Psoas muscle (tissue), 8 donors: ENCODE measurements around the gene MAGIX. TPM values are rescaled to one million over a fixed set of nuclear protein-coding genes. Genes with fewer than 3 reads are reported as not detected.

Experiments
- ATAC-seq, 4 donors: fragments of 200-7000 bp; cut with Tn5 transposase; one replicate each; pipeline ENCODE4 v1.9.1; 2020; ENCODE audit warnings: moderate library complexity in 3 of 4, mild to moderate bottlenecking in 2 of 4
- DNase-seq, 2 donors: peaks; one replicate each; pipeline ENCODE4 v3.0.0-alpha.2; 2020
- H3K27ac ChIP-seq: fragments of 200-600 bp; one replicate; pipeline ENCODE4 v1.8.0; 2022
- H3K27me3 ChIP-seq, 3 donors: fragments of 200-600 bp in 1 of 3; one replicate each; pipeline versions ENCODE4 v1.6.1 to v1.8.0; 2013 to 2022; ENCODE audit warnings: low read length in 2 of 3, mild to moderate bottlenecking in 2 of 3, moderate library complexity in 1 of 3; ENCODE audit not compliant: insufficient read depth in 3 of 3
- H3K36me3 ChIP-seq, 2 donors: fragments of 200-600 bp in 1 of 2; one replicate each; pipeline versions ENCODE4 v1.6.1 to v1.8.0; 2013 to 2022; ENCODE audit warnings: low read depth in 1 of 2, mild to moderate bottlenecking in 1 of 2, moderate library complexity in 1 of 2; ENCODE audit not compliant: insufficient read depth in 1 of 2
- H3K4me1 ChIP-seq: fragments of 200-600 bp; one replicate; pipeline ENCODE4 v1.8.0; 2022
- H3K4me3 ChIP-seq: fragments of 200-600 bp; one replicate; pipeline ENCODE4 v1.8.0; 2022; ENCODE audit warnings: mild to moderate bottlenecking
- H3K9me3 ChIP-seq: fragments of 200-600 bp; one replicate; pipeline ENCODE4 v1.8.0; 2022
- CTCF ChIP-seq: fragments of 200-600 bp; IDR thresholded peaks from one replicate; pipeline ENCODE4 v1.8.0; 2022; ENCODE audit warnings: antibody characterized with exemption
- WGBS, 3 donors: extraction: QIAGEN DNeasy Blood & Tissue Kit; methylation state at CpG; one replicate each; pipeline versions ENCODE4 v1.1.6 to v1.1.7; 2013; 5-methylcytosine and 5-hydroxymethylcytosine counted together
- intact Hi-C, 2 donors: fragments of 100-400 bp; cut with DNase I; formaldehyde crosslinking; loops; one replicate each; pipeline versions ENCODE4 v1.11.0 to v1.14.2; 2022
- polyA plus RNA-seq, 3 donors: library from polyadenylated mRNA; stranded (reverse); fragments of 200-250 nt; gene quantifications; one replicate each; pipeline ENCODE4 v1.2.3, GENCODE V29; 2013
- total RNA-seq, 4 donors: library from RNA; stranded (reverse); fragmentation: NEBNext Ultra II Directional in 2 of 4; extraction: Animal tissue kit (Norgen Biotek cat#: 25700) in 2 of 4; gene quantifications; one replicate each; pipeline versions ENCODE4 v1.2.1 to v1.2.4, GENCODE V29; 2021 to 2023
- donor health status: healthy with polysubstance abuse.
- donor health status: DM: no; HTN: no; CAD: no; lungs with moderate emphysema.
- donor health status: Bipolar disorder and iron deficiency.
- donor health status: healthy.
- donor health status: DM: yes; HTN: yes; CAD: no.
- donor health status: DM: no; HTN: no; CAD: no.
- donor health status: DM: no; HTN: no; CAD: no.
- donor health status: DM: yes; HTN: yes; CAD: no.

Gene MAGIX
- total and polyA plus RNA-seq, 7 donors = 2.9 to 8.0 (median 3.7) TPM

DNA sequence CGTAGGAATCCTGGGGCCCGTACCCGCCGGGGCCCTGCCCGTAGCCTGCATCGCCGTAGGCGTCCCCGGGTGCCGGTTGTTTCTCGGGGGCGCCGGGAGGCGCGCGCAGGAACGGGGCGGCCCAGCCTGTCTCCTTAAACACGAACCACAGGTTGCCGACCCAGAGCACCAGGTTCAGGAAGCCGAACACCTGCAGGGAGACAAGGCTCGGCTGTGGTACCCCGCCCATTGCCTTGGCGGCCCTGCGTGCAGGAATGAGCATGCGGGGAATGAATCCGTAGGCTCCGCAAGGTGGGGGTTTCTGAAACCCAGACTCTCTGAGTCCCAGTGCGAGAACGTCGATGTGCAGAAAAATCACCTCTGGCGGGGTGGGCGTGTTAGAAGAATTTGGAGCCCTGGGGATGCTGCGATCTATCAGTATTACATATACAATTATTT is 29.0 kb downstream of the MAGIX start:
- Histone ChIP-seq H3K27ac (peak overlapping the region; percentile 85), H3K9me3 (peaks cover 4% of the 10 kb centered on the region), H3K4me3 (peak overlapping the region; percentile 81), H3K27me3 (no peaks in the 10 kb centered on the region), H3K36me3 (no peaks in the 10 kb centered on the region), H3K4me1 (no peaks in the 10 kb centered on the region)
- intact Hi-C loops = no loop called here
- DNase-seq (no peak), ATAC-seq (peak in 2 of 4 donors; percentile 2 to 16)
- WGBS, 3 donors = 1 to 36% (median 1%) methylated on average over 19 to 34 of the region's 34 CpGs
- TF ChIP-seq CTCF = no peak

DNA sequence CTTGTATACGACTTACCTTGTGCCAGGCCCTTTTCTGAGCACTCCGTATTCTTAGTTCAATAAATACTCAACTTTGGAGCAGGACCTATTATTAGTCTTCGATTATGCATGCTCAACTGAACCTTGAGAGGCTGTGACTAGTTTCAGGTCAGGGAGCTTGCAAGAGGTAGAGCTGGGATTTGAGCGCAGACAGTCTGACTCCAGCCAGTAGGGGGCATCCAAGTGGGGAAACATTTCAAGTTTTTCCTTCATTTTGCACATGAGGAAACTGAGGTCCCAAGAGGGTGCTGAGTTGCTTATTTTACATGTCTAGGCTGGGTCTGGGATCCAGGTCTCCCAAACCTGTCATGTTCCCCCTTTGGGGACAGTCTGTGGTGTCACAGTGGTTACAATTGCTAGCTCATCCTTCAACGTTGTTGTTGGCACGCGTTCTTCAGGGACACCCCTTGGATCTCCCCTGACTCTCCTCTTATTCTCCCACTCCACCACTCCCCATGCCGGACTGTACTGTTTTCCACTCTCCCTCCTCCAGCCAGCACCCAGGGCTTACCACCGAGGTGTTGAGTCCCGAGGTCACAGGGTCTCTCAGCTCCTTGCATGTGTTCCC is 30.3 kb downstream of the MAGIX start:
- ATAC-seq = no peak

GRCh38 chrX:49193542-49193964 is 31.0 kb downstream of the MAGIX start:
- Histone ChIP-seq H3K27ac (no peak overlapping the region), H3K9me3 (peaks cover 4% of the 10 kb centered on the region), H3K27me3 (peaks cover 0 to 7% (median 0%) of the 10 kb centered on the region in 3 donors), H3K4me1 (no peaks in the 10 kb centered on the region), H3K4me3 (no peak overlapping the region), H3K36me3 (no peaks in the 10 kb centered on the region)
- DNase-seq = no peak
- intact Hi-C loops = no loop called here
- no peak for ATAC-seq
- 70 to 79% (median 75%) methylated on average over 1 to 2 of the region's 2 CpGs for WGBS, 3 donors
- no peak for TF ChIP-seq CTCF

More for the DNA sequence above, 30.3 kb downstream of the MAGIX start:
- no peaks in the 10 kb centered on the region for H3K27me3 ChIP-seq
- H3K4me3 ChIP-seq = no peak overlapping the region
- TF ChIP-seq CTCF = peak; percentile 44
- no peaks in the 10 kb centered on the region for H3K4me1 ChIP-seq
- no peak overlapping the region for H3K27ac ChIP-seq
- WGBS, 3 donors = 63 to 67% (median 65%) methylated on average over 9 to 10 of the region's 10 CpGs
- H3K9me3 ChIP-seq = peaks cover 4% of the 10 kb centered on the region
- intact Hi-C loops = no loop called here
- no peaks in the 10 kb centered on the region for H3K36me3 ChIP-seq
- no peak for DNase-seq

DNA sequence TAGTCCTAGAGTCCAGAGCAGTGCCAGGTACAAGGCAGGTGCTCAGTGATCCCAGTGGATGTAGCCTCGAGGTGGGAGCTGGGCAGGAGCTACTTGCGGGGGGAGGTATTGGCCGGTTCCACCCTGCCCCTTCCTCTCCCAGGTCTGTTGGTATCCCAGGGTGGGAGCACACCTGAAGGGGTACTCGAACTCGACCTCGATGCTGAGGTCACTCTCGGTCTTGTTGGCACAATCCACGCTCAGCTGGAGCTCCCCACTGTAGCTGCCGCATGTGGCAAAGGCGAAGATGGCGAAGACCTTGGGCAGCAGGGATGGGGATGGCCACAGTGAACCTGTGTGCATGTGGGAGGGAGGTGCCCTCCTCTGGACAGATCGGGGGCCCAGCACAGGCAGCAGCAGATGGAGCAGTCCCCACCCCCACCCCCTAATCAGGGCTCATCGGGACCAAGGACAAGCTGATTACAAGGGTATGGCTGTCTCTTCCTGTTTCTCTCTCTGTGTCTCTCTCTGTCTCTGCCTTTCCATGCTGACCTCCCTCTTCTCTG is 35.1 kb downstream of the MAGIX start:
- no peaks in the 10 kb centered on the region for H3K36me3 ChIP-seq
- no peaks in the 10 kb centered on the region for H3K4me1 ChIP-seq
- no peaks in the 10 kb centered on the region for H3K9me3 ChIP-seq
- peaks cover 0 to 7% (median 0%) of the 10 kb centered on the region in 3 donors for H3K27me3 ChIP-seq
- no peak overlapping the region for H3K4me3 ChIP-seq
- 66 to 70% (median 69%) methylated on average over 10 to 13 of the region's 13 CpGs for WGBS, 3 donors
- no peak overlapping the region for H3K27ac ChIP-seq
- intact Hi-C loops = no loop called here
- no peak for ATAC-seq
- TF ChIP-seq CTCF = no peak
- DNase-seq = no peak
